Measurements from ENCODE around the gene CCDC182. TPM values are rescaled to one million over a fixed set of nuclear protein-coding genes. Genes with fewer than 3 reads are reported as not detected.

The CCDC182 gene
- total RNA-seq, 1 donor = not detected

DNA sequence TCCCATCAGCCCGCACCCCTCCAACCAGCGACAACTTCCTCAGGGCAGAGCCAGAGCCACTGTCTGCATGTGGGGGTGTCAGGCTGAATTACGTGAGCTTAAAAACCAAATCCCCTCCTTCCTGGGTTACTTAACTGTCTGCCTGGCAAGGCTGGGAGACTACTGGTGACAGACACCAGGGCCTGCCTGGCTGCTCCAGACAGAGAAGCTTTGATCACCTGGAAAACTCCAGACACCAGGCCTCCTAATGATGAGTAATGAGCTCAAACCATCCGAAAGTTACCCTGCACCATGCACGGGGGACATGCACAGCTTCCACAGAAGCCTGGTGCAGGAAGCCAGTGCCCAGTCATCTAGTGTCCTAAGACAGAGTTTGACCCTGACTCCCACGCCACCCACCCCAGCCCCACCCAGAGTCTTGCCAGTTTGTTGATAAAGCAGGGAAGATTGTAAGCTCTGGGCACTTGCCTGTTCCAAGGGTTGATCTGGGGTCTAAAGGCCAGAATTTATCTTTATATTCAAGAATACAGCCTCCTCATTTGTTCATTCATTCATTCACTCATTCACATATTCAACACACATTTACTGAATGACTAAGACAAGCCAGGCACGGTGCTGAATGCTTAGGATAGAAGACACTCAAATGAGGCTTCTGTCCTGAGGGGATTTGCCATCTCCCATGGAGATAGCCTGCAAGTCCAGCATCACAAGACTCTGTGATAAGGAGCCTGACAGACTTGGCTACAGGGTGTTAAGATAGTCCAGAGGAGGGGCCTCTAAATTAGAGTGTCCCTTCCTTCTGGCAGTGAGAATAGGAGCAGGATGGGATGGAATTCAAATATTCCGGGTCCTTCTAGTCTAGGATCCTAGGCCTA lies 7.2 kb upstream of the CCDC182 start:
- H3K4me3 ChIP-seq (ENCODE audit: low read depth, low read length) = no peak overlapping the region
- no peak for DNase-seq (ENCODE audit: low read depth)
- TF ChIP-seq, protein P1, sequence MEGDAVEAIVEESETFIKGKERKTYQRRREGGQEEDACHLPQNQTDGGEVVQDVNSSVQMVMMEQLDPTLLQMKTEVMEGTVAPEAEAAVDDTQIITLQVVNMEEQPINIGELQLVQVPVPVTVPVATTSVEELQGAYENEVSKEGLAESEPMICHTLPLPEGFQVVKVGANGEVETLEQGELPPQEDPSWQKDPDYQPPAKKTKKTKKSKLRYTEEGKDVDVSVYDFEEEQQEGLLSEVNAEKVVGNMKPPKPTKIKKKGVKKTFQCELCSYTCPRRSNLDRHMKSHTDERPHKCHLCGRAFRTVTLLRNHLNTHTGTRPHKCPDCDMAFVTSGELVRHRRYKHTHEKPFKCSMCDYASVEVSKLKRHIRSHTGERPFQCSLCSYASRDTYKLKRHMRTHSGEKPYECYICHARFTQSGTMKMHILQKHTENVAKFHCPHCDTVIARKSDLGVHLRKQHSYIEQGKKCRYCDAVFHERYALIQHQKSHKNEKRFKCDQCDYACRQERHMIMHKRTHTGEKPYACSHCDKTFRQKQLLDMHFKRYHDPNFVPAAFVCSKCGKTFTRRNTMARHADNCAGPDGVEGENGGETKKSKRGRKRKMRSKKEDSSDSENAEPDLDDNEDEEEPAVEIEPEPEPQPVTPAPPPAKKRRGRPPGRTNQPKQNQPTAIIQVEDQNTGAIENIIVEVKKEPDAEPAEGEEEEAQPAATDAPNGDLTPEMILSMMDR (IDR thresholded peaks at IDR 0.05; ENCODE audit: insufficient read depth, low read depth, low read length) = no peak

DNA sequence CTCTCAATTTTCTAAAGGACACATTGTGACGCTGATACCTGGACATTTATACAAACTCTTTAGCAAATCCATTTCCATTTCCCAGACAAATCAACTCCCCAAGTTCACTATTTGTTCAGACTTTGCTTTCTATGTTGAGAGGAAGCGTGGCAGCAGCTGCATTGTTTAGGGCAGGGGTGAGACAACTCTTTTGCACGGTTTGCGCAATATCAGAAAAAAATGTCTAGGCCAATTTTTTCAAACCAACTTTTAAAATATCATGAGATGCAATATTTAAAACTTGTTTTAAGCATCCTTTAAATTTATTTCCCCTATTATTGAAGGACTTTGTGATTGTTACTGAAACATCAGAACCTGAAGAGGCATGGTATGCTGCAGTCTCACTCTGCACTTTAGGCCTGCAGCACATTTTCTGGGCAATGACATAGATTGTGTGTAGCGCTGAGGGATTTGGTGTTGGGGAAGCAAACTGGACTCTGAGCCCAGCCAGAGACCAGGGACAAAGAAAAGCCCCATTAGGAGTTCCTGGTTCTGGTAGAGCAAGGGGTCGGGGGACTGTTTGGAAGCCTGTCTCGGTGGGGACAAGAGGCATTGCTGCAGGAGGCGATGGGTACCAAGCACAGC lies 6.4 kb upstream of the CCDC182 start:
- no peak for DNase-seq (ENCODE audit: low read depth)
- TF ChIP-seq, protein P1 (IDR thresholded peaks at IDR 0.05; ENCODE audit: insufficient read depth, low read depth, low read length) = no peak

GRCh38 chr17:57750895-57751294 lies 5.8 kb upstream of the CCDC182 start:
- TF ChIP-seq, protein P1 (IDR thresholded peaks at IDR 0.05; ENCODE audit: insufficient read depth, low read depth, low read length) = no peak
- no peak for DNase-seq (ENCODE audit: low read depth)
- no peak overlapping the region for H3K4me3 ChIP-seq (ENCODE audit: low read depth, low read length)

More for the DNA sequence above, 6.4 kb upstream of the CCDC182 start:
- H3K4me3 ChIP-seq (ENCODE audit: low read depth, low read length) = no peak overlapping the region

GRCh38 chr17:57750109-57750871 lies 5.2 kb upstream of the CCDC182 start:
- DNase-seq (ENCODE audit: low read depth) = no peak
- no peak overlapping the region for H3K4me3 ChIP-seq (ENCODE audit: low read depth, low read length)
- TF ChIP-seq, protein P1 (IDR thresholded peaks at IDR 0.05; ENCODE audit: insufficient read depth, low read depth, low read length) = no peak

GRCh38 chr17:57749701-57750100 lies 4.6 kb upstream of the CCDC182 start:
- DNase-seq (ENCODE audit: low read depth) = no peak
- TF ChIP-seq, protein P1 (IDR thresholded peaks at IDR 0.05; ENCODE audit: insufficient read depth, low read depth, low read length) = no peak
- no peak overlapping the region for H3K4me3 ChIP-seq (ENCODE audit: low read depth, low read length)

DNA sequence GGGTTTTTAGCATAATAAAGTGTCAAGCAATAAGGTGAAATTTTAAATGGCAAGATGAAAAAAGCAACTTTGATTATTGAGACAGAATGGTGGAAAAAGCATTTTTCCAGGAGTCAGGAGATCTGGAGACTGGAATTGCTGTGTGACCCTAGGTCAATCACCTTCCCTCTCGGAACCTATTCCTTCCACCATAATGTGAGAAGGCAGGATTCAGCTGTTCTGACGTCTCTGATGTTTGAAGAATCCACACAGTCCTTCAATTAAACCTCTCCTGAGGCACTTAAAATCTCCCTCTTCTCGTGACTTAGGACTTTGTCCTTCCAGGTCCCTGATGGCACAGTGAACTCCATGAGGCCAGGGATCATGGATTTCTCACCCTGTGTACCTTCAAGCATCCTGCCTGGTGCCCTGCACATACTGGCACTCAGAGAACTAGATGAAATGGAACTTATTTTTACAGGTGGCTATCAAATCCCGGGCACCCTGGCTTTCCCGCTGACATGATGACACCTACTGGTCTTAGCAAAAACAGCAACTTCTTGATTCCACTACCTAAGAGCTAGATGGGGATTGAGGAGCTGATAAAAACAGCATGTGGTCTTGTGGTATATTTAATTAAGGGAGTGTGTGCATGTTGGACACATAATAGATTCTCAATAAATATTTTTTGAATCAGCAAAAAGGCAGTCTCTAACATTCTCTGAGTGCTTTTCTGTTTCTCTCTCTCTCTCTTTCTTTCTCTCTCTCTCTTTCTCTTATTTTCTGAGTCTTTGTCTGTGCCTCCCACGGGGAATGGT lies 2.3 kb upstream of the CCDC182 start:
- DNase-seq (ENCODE audit: low read depth) = peak; percentile 74
- TF ChIP-seq, protein P1 (IDR thresholded peaks at IDR 0.05; ENCODE audit: insufficient read depth, low read depth, low read length) = peak; percentile 79
- H3K4me3 ChIP-seq (ENCODE audit: low read depth, low read length) = no peak overlapping the region
